Calu3 (cell line): ENCODE results near the gene SCAP. TPM values are rescaled to one million over a fixed set of nuclear protein-coding genes. Genes with fewer than 3 reads are reported as not detected.

ENCODE experiments used
- BruUV-seq: library from RNA; stranded (reverse); fragments of 400-500 nt; replicated peaks from 2 replicates; lab custom pipeline; 2021; lab: Mats Ljungman, UMichigan
- CTCF ChIA-PET: fragments of 300-600 bp; sonication (Branson Sonifier 250); formaldehyde crosslinking; loops from one replicate; lab custom pipeline; 2022; ENCODE audit warnings: antibody characterized with exemption; lab: Charles Lee
- DNase-seq: peaks from one replicate; pipeline ENCODE4 v3.0.0; 2022
- H3K27ac Mint-ChIP-seq: one replicate; pipeline ENCODE4 v1.8.0; 2022; ENCODE audit warnings: mixed read lengths; ENCODE audit not compliant: unreplicated experiment
- H3K27me3 Mint-ChIP-seq: one replicate; pipeline ENCODE4 v1.8.0; 2022; ENCODE audit warnings: mixed read lengths; ENCODE audit not compliant: unreplicated experiment
- H3K36me3 Mint-ChIP-seq: one replicate; pipeline ENCODE4 v1.8.0; 2022; ENCODE audit warnings: mild to moderate bottlenecking, moderate library complexity, mixed read lengths; ENCODE audit not compliant: insufficient read depth, unreplicated experiment
- H3K4me1 Mint-ChIP-seq: one replicate; pipeline ENCODE4 v1.8.0; 2022; ENCODE audit warnings: mild to moderate bottlenecking, low read depth, mixed read lengths; ENCODE audit not compliant: unreplicated experiment
- H3K4me3 Mint-ChIP-seq: one replicate; pipeline ENCODE4 v1.8.0; 2022; ENCODE audit warnings: mild to moderate bottlenecking, low read depth, moderate library complexity, mixed read lengths; ENCODE audit not compliant: unreplicated experiment
- H3K9me3 Mint-ChIP-seq: one replicate; pipeline ENCODE4 v1.8.0; 2022; ENCODE audit warnings: low read depth, mixed read lengths; ENCODE audit not compliant: unreplicated experiment
- CTCF ChIP-seq: fragments of 200-600 bp; IDR thresholded peaks from one replicate; pipeline ENCODE4 v1.8.0; 2022; ENCODE audit warnings: antibody characterized with exemption; ENCODE audit not compliant: unreplicated experiment
- intact Hi-C: fragments of 100-400 bp; cut with micrococcal nuclease; formaldehyde crosslinking; loops from one replicate; pipeline ENCODE4 v1.10.0; 2022; ENCODE audit not compliant: unreplicated experiment
- total RNA-seq: library from RNA; stranded (reverse); gene quantifications from 2 replicates; pipeline ENCODE4 v1.2.3, GENCODE V29; 2022

SCAP gene
- total RNA-seq, 1 experiment from 2014 or later: 74.2 TPM

GRCh38 chr3:47366833-47367232 is 108.9 kb downstream of the SCAP start:
- CTCF ChIA-PET: no interaction called here
- no peak for DNase-seq
- Mint-ChIP-seq H3K27me3 (no peaks in the 10 kb centered on the region), H3K36me3 (no peaks in the 10 kb centered on the region), H3K9me3 (no peaks in the 10 kb centered on the region), H3K4me3 (no peak overlapping the region), H3K4me1 (no peaks in the 10 kb centered on the region), H3K27ac (no peak overlapping the region)
- no TSS peak for BruUV-seq
- intact Hi-C loops: no loop called here
- no peak for TF ChIP-seq CTCF

- no peak overlapping the region for H3K4me3 Mint-ChIP-seq
- CTCF ChIA-PET: no interaction called here
- no peaks in the 10 kb centered on the region for H3K9me3 Mint-ChIP-seq
- no peak overlapping the region for H3K27ac Mint-ChIP-seq
- H3K4me1 Mint-ChIP-seq: peaks cover 1% of the 10 kb centered on the region
- no TSS peak for BruUV-seq
- TF ChIP-seq CTCF: no peak
- DNase-seq: no peak
- H3K36me3 Mint-ChIP-seq: peaks cover under 1% of the 10 kb centered on the region
- intact Hi-C loops: no loop called here
- no peaks in the 10 kb centered on the region for H3K27me3 Mint-ChIP-seq
Measured at GRCh38 chr3:47365213-47366153, 110.3 kb downstream of the SCAP start.

Other genes with a start within 250 kb of the SCAP start
- gene KIF9, start 193.1 kb downstream of the SCAP start, total RNA-seq: 8.9 and 10.0 TPM in 2 replicates
- 24.8 and 33.3 TPM in 2 replicates for gene KLHL18, start 193.0 kb downstream of the SCAP start, total RNA-seq
- 49.7 and 57.6 TPM in 2 replicates for gene PTPN23, start 94.9 kb downstream of the SCAP start, total RNA-seq
- gene ELP6, start 37.8 kb upstream of the SCAP start, total RNA-seq: 23.4 and 23.6 TPM in 2 replicates
- gene CSPG5, start 102.9 kb upstream of the SCAP start, total RNA-seq: 6.1 and 7.4 TPM in 2 replicates